ENCODE results near the gene FBXO15.

DNA sequence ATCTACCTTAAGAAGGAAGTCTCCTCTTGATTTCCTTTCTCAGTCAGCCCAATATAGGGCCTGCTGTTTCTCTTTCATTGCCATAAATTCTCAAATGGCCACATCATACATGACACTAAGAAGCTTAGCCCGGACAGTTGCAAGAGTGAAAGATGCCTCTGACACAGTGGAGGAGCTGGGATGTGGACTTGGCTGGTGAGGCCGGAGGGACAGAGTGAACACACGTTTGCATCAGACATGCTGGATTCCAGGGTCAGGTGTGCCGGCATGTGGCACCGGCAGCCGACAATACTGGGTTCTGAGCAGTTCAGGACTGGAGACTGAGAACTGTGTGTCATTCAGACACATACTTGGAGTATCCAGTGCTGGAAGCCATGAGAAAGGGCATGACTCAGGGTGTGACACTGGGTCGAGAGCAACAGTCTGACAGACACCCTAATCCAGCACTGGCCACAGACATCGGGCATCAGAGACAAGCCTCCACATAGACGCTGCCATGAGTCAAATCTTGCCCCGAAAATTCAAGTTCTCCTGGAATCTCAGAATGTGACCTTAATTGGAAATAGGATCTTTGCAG lies 32.1 kb upstream of the FBXO15 start:
- TF ChIP-seq, protein P1, sequence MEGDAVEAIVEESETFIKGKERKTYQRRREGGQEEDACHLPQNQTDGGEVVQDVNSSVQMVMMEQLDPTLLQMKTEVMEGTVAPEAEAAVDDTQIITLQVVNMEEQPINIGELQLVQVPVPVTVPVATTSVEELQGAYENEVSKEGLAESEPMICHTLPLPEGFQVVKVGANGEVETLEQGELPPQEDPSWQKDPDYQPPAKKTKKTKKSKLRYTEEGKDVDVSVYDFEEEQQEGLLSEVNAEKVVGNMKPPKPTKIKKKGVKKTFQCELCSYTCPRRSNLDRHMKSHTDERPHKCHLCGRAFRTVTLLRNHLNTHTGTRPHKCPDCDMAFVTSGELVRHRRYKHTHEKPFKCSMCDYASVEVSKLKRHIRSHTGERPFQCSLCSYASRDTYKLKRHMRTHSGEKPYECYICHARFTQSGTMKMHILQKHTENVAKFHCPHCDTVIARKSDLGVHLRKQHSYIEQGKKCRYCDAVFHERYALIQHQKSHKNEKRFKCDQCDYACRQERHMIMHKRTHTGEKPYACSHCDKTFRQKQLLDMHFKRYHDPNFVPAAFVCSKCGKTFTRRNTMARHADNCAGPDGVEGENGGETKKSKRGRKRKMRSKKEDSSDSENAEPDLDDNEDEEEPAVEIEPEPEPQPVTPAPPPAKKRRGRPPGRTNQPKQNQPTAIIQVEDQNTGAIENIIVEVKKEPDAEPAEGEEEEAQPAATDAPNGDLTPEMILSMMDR (IDR thresholded peaks at IDR 0.05), result no peak
- TF ChIP-seq EP300 (IDR thresholded peaks at IDR 0.05), result no peak
